ENCODE results near the gene ADAT1. TPM values are rescaled to one million over a fixed set of nuclear protein-coding genes. Genes with fewer than 3 reads are reported as not detected.

Gene ADAT1
- total and polyA plus RNA-seq, 7 experiments from 2014 or later = 35.6 to 69.4 (median 47.4) TPM

- H3K4me3 Mint-ChIP-seq = no peak overlapping the region
- Histone ChIP-seq H3K4me1 (ENCODE audit: control insufficient read depth in 2 of 2, insufficient read depth in 2 of 2, low read length in 2 of 2) (no peaks in the 10 kb centered on the region), H3K27ac (ENCODE audit: low read depth, low read length) (no peak overlapping the region), H3K27me3 (ENCODE audit: control insufficient read depth in 2 of 2, insufficient read depth in 2 of 2, low read length in 2 of 2) (no peaks in the 10 kb centered on the region), H3K36me3 (ENCODE audit: control insufficient read depth in 2 of 3, insufficient read depth in 3 of 3, low read length in 3 of 3) (peaks cover 14 to 79% (median 29%) of the 10 kb centered on the region in 3 experiments), H3K9me3 (ENCODE audit: control insufficient read depth in 2 of 3, low read length in 3 of 3) (no peaks in the 10 kb centered on the region), H3K4me3 (ENCODE audit: low read length) (no peak overlapping the region)
- H3K36me3 Mint-ChIP-seq = peaks cover 3 to 42% (median 15%) of the 10 kb centered on the region in 5 donors
- DNase-seq (no peak), ATAC-seq (no peak)
- ChIA-PET POLR2A (interaction anchor here (1.3 kb wide), 2 partner anchors 8 to 10 kb away, joined by 3 read pairs; partner anchors contain the start of gene GABARAPL2), CTCF (interaction anchor here (1.1 kb wide), 1 partner anchor 21 kb away, joined by 4 read pairs; no protein-coding TSS in a partner anchor)
- peaks cover 9 to 29% (median 18%) of the 10 kb centered on the region in 7 donors for H3K4me1 Mint-ChIP-seq
- peak overlapping the region in 2 of 9 donors; percentile 17 to 73 for H3K27ac Mint-ChIP-seq
- intact Hi-C loops (cut with micrococcal nuclease) = loop anchor here in 1 of 2 donors (10.0 kb wide), 1 partner anchor 188 kb away; no protein-coding TSS in a partner anchor
- no peaks in the 10 kb centered on the region for H3K27me3 Mint-ChIP-seq
- H3K9me3 Mint-ChIP-seq = peaks cover 0 to 1% (median 0%) of the 10 kb centered on the region in 11 donors
Observed at GRCh38 chr16:75576384-75576811, 46.7 kb downstream of the ADAT1 start.

- no peaks in the 10 kb centered on the region for H3K4me1 ChIP-seq (ENCODE audit: control insufficient read depth in 2 of 2, insufficient read depth in 2 of 2, low read length in 2 of 2)
- Mint-ChIP-seq H3K36me3 (peaks cover 3 to 45% (median 15%) of the 10 kb centered on the region in 5 donors), H3K27me3 (no peaks in the 10 kb centered on the region), H3K4me3 (no peak overlapping the region), H3K9me3 (peaks cover 0 to 2% (median 0%) of the 10 kb centered on the region in 11 donors), H3K4me1 (peaks cover 9 to 32% (median 18%) of the 10 kb centered on the region in 7 donors), H3K27ac (peak overlapping the region in 1 of 9 donors; percentile 17)
- peaks cover 14 to 83% (median 29%) of the 10 kb centered on the region in 3 experiments for H3K36me3 ChIP-seq (ENCODE audit: control insufficient read depth in 2 of 3, insufficient read depth in 3 of 3, low read length in 3 of 3)
- POLR2A ChIA-PET = interaction anchor here (1.3 kb wide), 2 partner anchors 8 to 10 kb away, joined by 3 read pairs; partner anchors contain the start of gene GABARAPL2
- intact Hi-C loops (cut with micrococcal nuclease) = loop anchor here in 1 of 2 donors (10.0 kb wide), 1 partner anchor 189 kb away; no protein-coding TSS in a partner anchor
- H3K27me3 ChIP-seq (ENCODE audit: control insufficient read depth in 2 of 2, insufficient read depth in 2 of 2, low read length in 2 of 2) = no peaks in the 10 kb centered on the region
- H3K4me3 ChIP-seq (ENCODE audit: low read length) = no peak overlapping the region
- no peak for ATAC-seq
- no peak for DNase-seq
- CTCF ChIA-PET = interaction anchor here (1.1 kb wide), 1 partner anchor 21 kb away, joined by 4 read pairs; no protein-coding TSS in a partner anchor
- H3K27ac ChIP-seq (ENCODE audit: low read depth, low read length) = no peak overlapping the region
- H3K9me3 ChIP-seq (ENCODE audit: control insufficient read depth in 2 of 3, low read length in 3 of 3) = no peaks in the 10 kb centered on the region
Observed at GRCh38 chr16:75575958-75576357, 47.1 kb downstream of the ADAT1 start.

GRCh38 chr16:75573955-75574354 lies 49.1 kb downstream of the ADAT1 start:
- H3K4me1 Mint-ChIP-seq = peaks cover 19 to 48% (median 32%) of the 10 kb centered on the region in 7 donors

GRCh38 chr16:75572864-75573542 lies 50.1 kb downstream of the ADAT1 start:
- Mint-ChIP-seq H3K36me3 (peaks cover 3 to 36% (median 9%) of the 10 kb centered on the region in 5 donors), H3K4me3 (no peak overlapping the region), H3K27ac (peak overlapping the region in 2 of 9 donors; percentile 17 to 36), H3K27me3 (no peaks in the 10 kb centered on the region), H3K9me3 (peaks cover 0 to 2% (median 0%) of the 10 kb centered on the region in 11 donors), H3K4me1 (peaks cover 20 to 58% (median 40%) of the 10 kb centered on the region in 7 donors)
- peaks cover 24 to 88% (median 36%) of the 10 kb centered on the region in 3 experiments for H3K36me3 ChIP-seq (ENCODE audit: control insufficient read depth in 2 of 3, insufficient read depth in 3 of 3, low read length in 3 of 3)
- no peak for DNase-seq
- intact Hi-C loops (cut with micrococcal nuclease) = loop anchor here in 1 of 2 donors (10.0 kb wide), 1 partner anchor 192 kb away; no protein-coding TSS in a partner anchor
- ATAC-seq = no peak
- H3K4me3 ChIP-seq (ENCODE audit: low read length) = no peak overlapping the region
- H3K4me1 ChIP-seq (ENCODE audit: control insufficient read depth in 2 of 2, insufficient read depth in 2 of 2, low read length in 2 of 2) = peaks cover 9 to 11% of the 10 kb centered on the region in 2 donors
- H3K27ac ChIP-seq (ENCODE audit: low read depth, low read length) = no peak overlapping the region
- POLR2A ChIA-PET = no interaction called here
- no peaks in the 10 kb centered on the region for H3K27me3 ChIP-seq (ENCODE audit: control insufficient read depth in 2 of 2, insufficient read depth in 2 of 2, low read length in 2 of 2)
- no peaks in the 10 kb centered on the region for H3K9me3 ChIP-seq (ENCODE audit: control insufficient read depth in 2 of 3, low read length in 3 of 3)
- CTCF ChIA-PET = no interaction called here

More at GRCh38 chr16:75573955-75574354, 49.1 kb downstream of the ADAT1 start:
- DNase-seq = no peak
- CTCF ChIA-PET = interaction anchor here (0.5 kb wide), 1 partner anchor 53 kb away, joined by 4 read pairs; no protein-coding TSS in a partner anchor
- Histone ChIP-seq H3K9me3 (ENCODE audit: control insufficient read depth in 2 of 3, low read length in 3 of 3) (no peaks in the 10 kb centered on the region), H3K4me3 (ENCODE audit: low read length) (no peak overlapping the region), H3K4me1 (ENCODE audit: control insufficient read depth in 2 of 2, insufficient read depth in 2 of 2, low read length in 2 of 2) (peaks cover 4 to 11% of the 10 kb centered on the region in 2 donors), H3K27me3 (ENCODE audit: control insufficient read depth in 2 of 2, insufficient read depth in 2 of 2, low read length in 2 of 2) (no peaks in the 10 kb centered on the region), H3K36me3 (ENCODE audit: control insufficient read depth in 2 of 3, insufficient read depth in 3 of 3, low read length in 3 of 3) (peaks cover 24 to 88% (median 33%) of the 10 kb centered on the region in 3 experiments), H3K27ac (ENCODE audit: low read depth, low read length) (no peak overlapping the region)
- no peak for ATAC-seq
- Mint-ChIP-seq H3K4me3 (no peak overlapping the region), H3K9me3 (peaks cover 0 to 2% (median 0%) of the 10 kb centered on the region in 11 donors), H3K27ac (peak overlapping the region in 2 of 9 donors; percentile 22 to 51), H3K36me3 (peaks cover 3 to 44% (median 13%) of the 10 kb centered on the region in 5 donors), H3K27me3 (no peaks in the 10 kb centered on the region)
- POLR2A ChIA-PET = no interaction called here
- intact Hi-C loops (cut with micrococcal nuclease) = loop anchor here in 1 of 2 donors (10.0 kb wide), 1 partner anchor 191 kb away; no protein-coding TSS in a partner anchor

GRCh38 chr16:75570396-75571065 lies 52.5 kb downstream of the ADAT1 start:
- POLR2A ChIA-PET = interaction anchor here (5.4 kb wide), 1 partner anchor 52 kb away, joined by 38 read pairs; the partner anchor contains the start of gene ADAT1
- intact Hi-C loops (cut with micrococcal nuclease) = loop anchor here in 1 of 2 donors (10.0 kb wide), 1 partner anchor 194 kb away; no protein-coding TSS in a partner anchor
- Mint-ChIP-seq H3K27me3 (no peaks in the 10 kb centered on the region), H3K36me3 (peaks cover 3 to 27% (median 7%) of the 10 kb centered on the region in 5 donors), H3K9me3 (peaks cover 0 to 2% (median 0%) of the 10 kb centered on the region in 11 donors), H3K4me3 (peak overlapping the region in 2 of 10 donors; percentile 13 to 71), H3K27ac (peak overlapping the region in 2 of 9 donors; percentile 14 to 49), H3K4me1 (peaks cover 27 to 66% (median 58%) of the 10 kb centered on the region in 7 donors)
- Histone ChIP-seq H3K27me3 (ENCODE audit: control insufficient read depth in 2 of 2, insufficient read depth in 2 of 2, low read length in 2 of 2) (no peaks in the 10 kb centered on the region), H3K36me3 (ENCODE audit: control insufficient read depth in 2 of 3, insufficient read depth in 3 of 3, low read length in 3 of 3) (peaks cover 20 to 75% (median 28%) of the 10 kb centered on the region in 3 experiments), H3K4me3 (ENCODE audit: low read length) (no peak overlapping the region), H3K4me1 (ENCODE audit: control insufficient read depth in 2 of 2, insufficient read depth in 2 of 2, low read length in 2 of 2) (peaks cover 20 to 27% of the 10 kb centered on the region in 2 donors), H3K9me3 (ENCODE audit: control insufficient read depth in 2 of 3, low read length in 3 of 3) (no peaks in the 10 kb centered on the region), H3K27ac (ENCODE audit: low read depth, low read length) (no peak overlapping the region)
- DNase-seq = no peak
- CTCF ChIA-PET = interaction anchor here (0.8 kb wide), 1 partner anchor 53 kb away, joined by 6 read pairs; no protein-coding TSS in a partner anchor
- ATAC-seq = no peak

- intact Hi-C loops (cut with micrococcal nuclease) = loop anchor here (5.0 to 10.0 kb wide), 4 partner anchors 371 to 903 kb away; partner anchors contain the start of genes RFWD3 (in 1 of the 2) and WDR59 (in 1 of the 2)
- no peak for ATAC-seq
- Histone ChIP-seq H3K27ac (ENCODE audit: low read depth, low read length) (peak overlapping the region; percentile 24), H3K4me1 (ENCODE audit: control insufficient read depth in 2 of 2, insufficient read depth in 2 of 2, low read length in 2 of 2) (peaks cover 20 to 27% of the 10 kb centered on the region in 2 donors), H3K36me3 (ENCODE audit: control insufficient read depth in 2 of 3, insufficient read depth in 3 of 3, low read length in 3 of 3) (peaks cover 10 to 53% (median 24%) of the 10 kb centered on the region in 3 experiments), H3K27me3 (ENCODE audit: control insufficient read depth in 2 of 2, insufficient read depth in 2 of 2, low read length in 2 of 2) (no peaks in the 10 kb centered on the region), H3K9me3 (ENCODE audit: control insufficient read depth in 2 of 3, low read length in 3 of 3) (no peaks in the 10 kb centered on the region), H3K4me3 (ENCODE audit: low read length) (no peak overlapping the region)
- POLR2A ChIA-PET = interaction anchor here (0.7 to 5.4 kb wide), 7 partner anchors 8 to 1623 kb away, joined by 3 to 45 read pairs (median 4); partner anchors contain the start of genes ADAT1, KARS1, MON1B and TERF2IP
- Mint-ChIP-seq H3K9me3 (peaks cover 0 to 2% (median 0%) of the 10 kb centered on the region in 11 donors), H3K4me1 (peaks cover 27 to 60% (median 50%) of the 10 kb centered on the region in 7 donors), H3K4me3 (peak overlapping the region; percentile 86 to 100 (median 96)), H3K27me3 (peaks cover 8 to 10% (median 9%) of the 10 kb centered on the region in 5 donors), H3K27ac (peak overlapping the region in 8 of 9 donors; percentile 3 to 93 (median 74)), H3K36me3 (peaks cover 0 to 12% (median 4%) of the 10 kb centered on the region in 5 donors)
- CTCF ChIA-PET = no interaction called here
- DNase-seq = no peak
Observed at GRCh38 chr16:75567911-75568310, 55.2 kb downstream of the ADAT1 start.

All from naive thymus-derived CD4-positive, alpha-beta T cell (primary cell).